ENCODE measurements around the gene NEBL.

DNA sequence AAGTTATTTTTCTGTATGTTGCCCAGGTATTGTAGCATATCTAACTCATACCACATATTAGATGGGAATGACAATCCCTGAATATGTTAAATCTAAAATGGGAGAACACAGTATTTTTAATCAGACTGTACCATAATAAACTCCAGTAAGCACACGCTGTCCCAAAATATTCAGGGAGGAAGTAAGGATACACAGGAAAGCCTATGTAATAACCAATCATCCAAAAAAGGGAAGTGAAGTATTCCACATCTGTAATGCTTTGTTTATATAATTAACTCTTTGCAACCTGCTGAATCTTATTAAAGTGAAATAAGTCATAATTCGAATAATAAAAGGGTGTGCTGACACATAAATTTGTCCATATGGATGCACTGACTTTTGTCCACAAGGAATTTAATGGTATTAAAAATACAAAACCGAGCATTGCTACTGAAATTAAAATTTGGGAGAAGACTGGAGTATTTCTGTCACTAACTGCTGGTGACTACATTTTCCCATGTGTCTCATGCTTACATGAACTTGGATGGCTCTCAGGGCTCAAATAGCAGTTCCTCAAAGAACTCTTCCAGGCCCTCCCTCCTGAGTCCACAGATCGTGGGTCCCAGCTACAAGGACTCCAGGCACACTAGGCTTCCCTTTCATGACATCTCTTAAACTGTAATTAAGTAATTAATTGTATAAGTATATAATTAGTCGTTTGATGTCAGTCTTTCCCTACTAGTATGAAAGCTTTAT, 120.6 kb downstream of the NEBL start:
- TF ChIP-seq, protein P1, sequence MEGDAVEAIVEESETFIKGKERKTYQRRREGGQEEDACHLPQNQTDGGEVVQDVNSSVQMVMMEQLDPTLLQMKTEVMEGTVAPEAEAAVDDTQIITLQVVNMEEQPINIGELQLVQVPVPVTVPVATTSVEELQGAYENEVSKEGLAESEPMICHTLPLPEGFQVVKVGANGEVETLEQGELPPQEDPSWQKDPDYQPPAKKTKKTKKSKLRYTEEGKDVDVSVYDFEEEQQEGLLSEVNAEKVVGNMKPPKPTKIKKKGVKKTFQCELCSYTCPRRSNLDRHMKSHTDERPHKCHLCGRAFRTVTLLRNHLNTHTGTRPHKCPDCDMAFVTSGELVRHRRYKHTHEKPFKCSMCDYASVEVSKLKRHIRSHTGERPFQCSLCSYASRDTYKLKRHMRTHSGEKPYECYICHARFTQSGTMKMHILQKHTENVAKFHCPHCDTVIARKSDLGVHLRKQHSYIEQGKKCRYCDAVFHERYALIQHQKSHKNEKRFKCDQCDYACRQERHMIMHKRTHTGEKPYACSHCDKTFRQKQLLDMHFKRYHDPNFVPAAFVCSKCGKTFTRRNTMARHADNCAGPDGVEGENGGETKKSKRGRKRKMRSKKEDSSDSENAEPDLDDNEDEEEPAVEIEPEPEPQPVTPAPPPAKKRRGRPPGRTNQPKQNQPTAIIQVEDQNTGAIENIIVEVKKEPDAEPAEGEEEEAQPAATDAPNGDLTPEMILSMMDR (IDR thresholded peaks at IDR 0.05) = no peak
- no peak for TF ChIP-seq POLR2A (IDR thresholded peaks at IDR 0.05)
